Gastroesophageal sphincter (tissue), 4 donors: ENCODE data around the gene RERE. TPM values are rescaled to one million over a fixed set of nuclear protein-coding genes. Genes with fewer than 3 reads are reported as not detected.

Experiments
- ATAC-seq: fragments of 150-250 bp; one replicate; pipeline ENCODE4 v1.9.1; 2016; ENCODE audit warnings: mild to moderate bottlenecking, moderate library complexity
- H3K27ac ChIP-seq, 4 donors: fragments of 200-600 bp; sonication (generic) in 3 of 4; 1 replicate in 3 of 4; 2 replicates in 1 of 4; pipeline ENCODE4 v1.5.1; 2016 to 2019
- H3K27me3 ChIP-seq: fragments of 200-600 bp; sonication (generic); one replicate; pipeline ENCODE4 v1.5.1; 2019
- H3K36me3 ChIP-seq, 2 donors: fragments of 200-600 bp; sonication (generic); one replicate each; pipeline ENCODE4 v1.5.1; 2019; ENCODE audit warnings: control low read depth in 1 of 2
- H3K4me1 ChIP-seq, 3 donors: fragments of 200-600 bp; sonication (generic); 1 replicate in 2 of 3; 2 replicates in 1 of 3; pipeline ENCODE4 v1.5.1; 2016 to 2019; ENCODE audit warnings: control low read depth in 2 of 3
- H3K4me3 ChIP-seq, 2 donors: fragments of 200-600 bp; sonication (generic); one replicate each; pipeline ENCODE4 v1.5.1; 2019; ENCODE audit warnings: mild to moderate bottlenecking in 1 of 2, moderate library complexity in 1 of 2
- H3K9me3 ChIP-seq, 3 donors: fragments of 200-600 bp; sonication (generic); one replicate each; pipeline ENCODE4 v1.5.1; 2017 to 2019; ENCODE audit warnings: control low read depth in 2 of 3
- CTCF ChIP-seq, 4 experiments: fragments of 200-600 bp in 2 of 4; fragments of 450-650 bp in 2 of 4; sonication (generic) in 1 of 4; IDR thresholded peaks; one replicate each; pipeline ENCODE4 v1.5.1; 2017 to 2019; ENCODE audit warnings: antibody characterized with exemption in 4 of 4, mild to moderate bottlenecking in 2 of 4, moderate library complexity in 2 of 4
- EP300 ChIP-seq: sonication (generic); formaldehyde crosslinking; IDR thresholded peaks from one replicate; pipeline ENCODE4 v1.6.1; 2017; ENCODE audit warnings: antibody characterized with exemption, mild to moderate bottlenecking
- POLR2A ChIP-seq, 2 donors: fragments of 450-650 bp; IDR thresholded peaks; one replicate each; pipeline ENCODE4 v1.6.1; 2017; ENCODE audit warnings: antibody characterized with exemption in 2 of 2, mild to moderate bottlenecking in 2 of 2, moderate library complexity in 1 of 2
- POLR2AphosphoS5 ChIP-seq: sonication (generic); formaldehyde crosslinking; IDR thresholded peaks from one replicate; pipeline ENCODE4 v1.6.1; 2017; ENCODE audit warnings: antibody characterized with exemption
- WGBS, 2 donors: methylation state at CpG; one replicate each; pipeline ENCODE4 v1.1.5; 2018; ENCODE audit warnings: low coverage in 1 of 2; 5-methylcytosine and 5-hydroxymethylcytosine counted together
- total RNA-seq, 4 donors: library from RNA; depleted of rRNA; stranded (reverse); fragments of >200 nt; gene quantifications; one replicate each; pipeline ENCODE4 v1.1.0, GENCODE V29; 2016

Gene RERE
- total RNA-seq, 4 donors from 2014 or later = 112 to 212 (median 139) TPM

- no peaks in the 10 kb centered on the region for H3K36me3 ChIP-seq
- WGBS, 2 donors = 81 to 97% methylated on average over 6 to 8 of the region's 21 CpGs
- H3K4me3 ChIP-seq = no peak overlapping the region
- H3K4me1 ChIP-seq = peaks cover 0 to 33% (median 3%) of the 10 kb centered on the region in 3 donors
- no peak for ATAC-seq
- TF ChIP-seq EP300 = no peak
- no peak for TF ChIP-seq CTCF (IDR thresholded peaks at IDR 0.05)
- TF ChIP-seq POLR2AphosphoS5 = no peak
- TF ChIP-seq POLR2A (IDR thresholded peaks at IDR 0.05) = no peak
- H3K27me3 ChIP-seq = no peaks in the 10 kb centered on the region
- H3K9me3 ChIP-seq = no peaks in the 10 kb centered on the region
- no peak overlapping the region for H3K27ac ChIP-seq
Measured at GRCh38 chr1:8845104-8846097, 28.0 kb upstream of the RERE start.

GRCh38 chr1:8844501-8845006 lies 27.1 kb upstream of the RERE start:
- H3K4me3 ChIP-seq = no peak overlapping the region
- no peaks in the 10 kb centered on the region for H3K9me3 ChIP-seq
- 68% methylated on average over 5 of the region's 7 CpGs; no CpG with 5 or more reads in 1 of the 2 donors for WGBS, 2 donors
- ATAC-seq = no peak
- TF ChIP-seq POLR2AphosphoS5 (no peak), EP300 (no peak), CTCF (IDR thresholded peaks at IDR 0.05) (no peak), POLR2A (IDR thresholded peaks at IDR 0.05) (no peak)
- peaks cover 0 to 33% (median 3%) of the 10 kb centered on the region in 3 donors for H3K4me1 ChIP-seq
- H3K27me3 ChIP-seq = no peaks in the 10 kb centered on the region
- H3K27ac ChIP-seq = no peak overlapping the region
- H3K36me3 ChIP-seq = no peaks in the 10 kb centered on the region

- WGBS, 2 donors = 67 to 75% methylated on average over 1 to 3 of the region's 3 CpGs
- ATAC-seq = no peak
- Histone ChIP-seq H3K36me3 (no peaks in the 10 kb centered on the region), H3K27ac (no peak overlapping the region), H3K27me3 (no peaks in the 10 kb centered on the region), H3K9me3 (no peaks in the 10 kb centered on the region), H3K4me1 (peaks cover 0 to 15% (median under 1%) of the 10 kb centered on the region in 3 donors), H3K4me3 (no peak overlapping the region)
- no peak for TF ChIP-seq EP300
- TF ChIP-seq POLR2A (IDR thresholded peaks at IDR 0.05) = no peak
- TF ChIP-seq CTCF (IDR thresholded peaks at IDR 0.05) = no peak
- TF ChIP-seq POLR2AphosphoS5 = no peak
Measured at GRCh38 chr1:8841395-8841794, 24.0 kb upstream of the RERE start.

GRCh38 chr1:8839990-8840389 lies 22.6 kb upstream of the RERE start:
- H3K36me3 ChIP-seq = no peaks in the 10 kb centered on the region
- 96 to 97% methylated on average over 6 to 7 of the region's 7 CpGs for WGBS, 2 donors
- no peaks in the 10 kb centered on the region for H3K9me3 ChIP-seq
- no peaks in the 10 kb centered on the region for H3K27me3 ChIP-seq
- H3K27ac ChIP-seq = no peak overlapping the region
- no peak for ATAC-seq
- TF ChIP-seq POLR2A (IDR thresholded peaks at IDR 0.05) (no peak), EP300 (no peak), POLR2AphosphoS5 (no peak), CTCF (IDR thresholded peaks at IDR 0.05) (no peak)
- H3K4me1 ChIP-seq = peaks cover 0 to 18% (median 3%) of the 10 kb centered on the region in 3 donors
- no peak overlapping the region for H3K4me3 ChIP-seq
